HCT116 (cell line): Measurements from ENCODE around the gene BSN. TPM values are rescaled to one million over a fixed set of nuclear protein-coding genes. Genes with fewer than 3 reads are reported as not detected.

Source experiments
- ATAC-seq: fragments of 200-7000 bp; cut with Tn5 transposase; 2 replicates; pipeline ENCODE4 v1.9.1; 2020; ENCODE audit warnings: mild to moderate bottlenecking, moderate library complexity
- BruUV-seq: library from RNA; stranded (reverse); fragments of 400-500 nt; replicated peaks from 2 replicates; lab custom pipeline; 2021; lab: Mats Ljungman, UMichigan
- CTCF ChIA-PET: fragments of 300-600 bp; sonication (Branson Sonifier 250); formaldehyde crosslinking; loops from one replicate; lab custom pipeline; 2021; ENCODE audit warnings: antibody characterized with exemption; lab: Charles Lee
- POLR2A ChIA-PET: fragments of 300-600, 350-600 bp; sonication (Branson Sonifier 250); formaldehyde crosslinking; loops from one replicate; lab custom pipeline; 2021; ENCODE audit warnings: antibody characterized with exemption; lab: Charles Lee
- RAD21 ChIA-PET, 2 experiments: fragments of 300-600 bp; sonication (Branson Sonifier 250); formaldehyde crosslinking; loops; one replicate each; lab custom pipeline; 2023; ENCODE audit warnings: low total read pairs in 2 of 2; ENCODE audit not compliant: uncharacterized antibody in 2 of 2, unreplicated experiment in 2 of 2, low non-redundant PET in 1 of 2; lab: Charles Lee
- DNase-seq: peaks from one replicate; pipeline ENCODE4 v3.0.0-alpha.2; 2010; ENCODE audit warnings: low read depth, low spot score
- H2AFZ ChIP-seq: fragments of 200-600 bp; shearing (Covaris generic), sonication (generic); 2 replicates; pipeline ENCODE4 v1.6.1; 2017; ENCODE audit warnings: low read depth, mixed run types, mixed read lengths, antibody characterized with exemption, low read length; ENCODE audit not compliant: poor library complexity, severe bottlenecking
- H3K27ac ChIP-seq: 2 replicates; pipeline ENCODE4 v1.5.1; 2012; ENCODE audit warnings: low read depth, low read length
- H3K27me3 ChIP-seq: fragments of 200-600 bp; sonication (generic); 2 replicates; pipeline ENCODE4 v1.6.1; 2016; ENCODE audit warnings: mixed run types, low read length, mixed read lengths; ENCODE audit not compliant: insufficient read depth
- H3K36me3 ChIP-seq, 2 experiments: fragments of 200-500 bp in 1 of 2; fragments of 200-600 bp in 1 of 2; sonication (Bioruptor generic) in 1 of 2; sonication (generic) in 1 of 2; 2 replicates each; pipeline versions ENCODE4 v1.5.1 to v1.6.1; 2014 to 2016; ENCODE audit warnings: low read length in 2 of 2, inconsistent platforms in 1 of 2, mixed read lengths in 1 of 2, mixed run types in 1 of 2; ENCODE audit not compliant: insufficient read depth in 2 of 2, control insufficient read depth in 1 of 2
- H3K4me1 ChIP-seq, 2 experiments: fragments of 200-600 bp in 1 of 2; sonication (generic) in 1 of 2; 2 replicates each; pipeline versions ENCODE4 v1.5.1 to v1.6.1; 2012 to 2017; ENCODE audit warnings: low read length in 2 of 2, inconsistent platforms in 1 of 2, mild to moderate bottlenecking in 1 of 2, mixed read lengths in 1 of 2, mixed run types in 1 of 2, moderate library complexity in 1 of 2; ENCODE audit not compliant: insufficient read depth in 2 of 2, control insufficient read depth in 1 of 2
- H3K4me2 ChIP-seq: fragments of 200-600 bp; sonication (generic); 2 replicates; pipeline ENCODE4 v1.6.1; 2017; ENCODE audit warnings: mixed run types, low read length, mixed read lengths
- H3K4me3 ChIP-seq, 2 experiments: fragments of 200-600 bp in 1 of 2; sonication (generic) in 1 of 2; replicated peaks in 1 of 2; 2 replicates each; pipeline ENCODE4 v1.5.1; 2011 to 2016; ENCODE audit warnings: low read length in 2 of 2, control low read depth in 1 of 2, low read depth in 1 of 2, mild to moderate bottlenecking in 1 of 2, mixed read lengths in 1 of 2, mixed run types in 1 of 2
- H3K79me2 ChIP-seq: fragments of 200-600 bp; sonication (generic); 2 replicates; pipeline ENCODE4 v1.6.1; 2017; ENCODE audit warnings: mild to moderate bottlenecking, mixed run types, low read length, moderate library complexity, mixed read lengths; ENCODE audit not compliant: insufficient read depth
- H3K9ac ChIP-seq: fragments of 200-600 bp; sonication (generic); 2 replicates; pipeline ENCODE4 v1.6.1; 2016; ENCODE audit warnings: low read length, mixed read lengths
- H3K9me2 ChIP-seq: fragments of 200-600 bp; sonication (generic), shearing (Covaris generic); 2 replicates; pipeline ENCODE4 v1.6.1; 2017; ENCODE audit warnings: mixed run types, mild to moderate bottlenecking, moderate library complexity; ENCODE audit not compliant: insufficient read depth
- H3K9me3 ChIP-seq, 2 experiments: fragments of 200-500 bp in 1 of 2; fragments of 200-600 bp in 1 of 2; sonication (Bioruptor generic) in 1 of 2; sonication (generic) in 1 of 2; 2 replicates each; pipeline ENCODE4 v1.6.1; 2014 to 2017; ENCODE audit warnings: low read length in 2 of 2, mixed read lengths in 2 of 2, inconsistent platforms in 1 of 2, low read depth in 1 of 2, mild to moderate bottlenecking in 1 of 2, mixed run types in 1 of 2, moderate library complexity in 1 of 2; ENCODE audit not compliant: control insufficient read depth in 1 of 2, insufficient read depth in 1 of 2
- H4K20me1 ChIP-seq: fragments of 200-600 bp; sonication (generic), shearing (Covaris generic); 2 replicates; pipeline ENCODE4 v1.6.1; 2017; ENCODE audit warnings: mixed run types, mild to moderate bottlenecking, moderate library complexity; ENCODE audit not compliant: insufficient read depth
- ATF3 ChIP-seq: IDR thresholded peaks from 2 replicates; pipeline ENCODE4 v1.6.1; 2012
- CEBPB ChIP-seq: IDR thresholded peaks from 2 replicates; pipeline ENCODE4 v1.6.1; 2012; ENCODE audit warnings: low read depth
- CTCF ChIP-seq, 3 experiments: fragments of 200-600 bp in 1 of 3; sonication (generic) in 1 of 3; IDR thresholded peaks in 2 of 3; conservative IDR thresholded peaks in 1 of 3; 2 replicates each; pipeline ENCODE4 v1.5.1; 2012 to 2017; ENCODE audit warnings: low read depth in 2 of 3, low read length in 2 of 3, antibody characterized with exemption in 1 of 3, borderline replicate concordance in 1 of 3, control low read depth in 1 of 3, mild to moderate bottlenecking in 1 of 3, mixed read lengths in 1 of 3, mixed run types in 1 of 3, moderate library complexity in 1 of 3; ENCODE audit not compliant: insufficient read depth in 1 of 3
- EGR1 ChIP-seq: IDR thresholded peaks from 2 replicates; pipeline ENCODE4 v1.6.1; 2012; ENCODE audit warnings: low read depth
- ELF1 ChIP-seq: IDR thresholded peaks from 2 replicates; pipeline ENCODE4 v1.6.1; 2012; ENCODE audit warnings: low read depth, borderline replicate concordance
- EZH2 ChIP-seq: fragments of 200-600 bp; sonication (generic); IDR thresholded peaks from 2 replicates; pipeline ENCODE4 v1.6.1; 2017; ENCODE audit warnings: antibody characterized with exemption, mixed run types
- FOSL1 ChIP-seq: IDR thresholded peaks from 2 replicates; pipeline ENCODE4 v1.6.1; 2012; ENCODE audit warnings: low read depth
- JUND ChIP-seq: IDR thresholded peaks from 2 replicates; pipeline ENCODE4 v1.6.1; 2012
- MAX ChIP-seq: IDR thresholded peaks from 2 replicates; pipeline ENCODE4 v1.6.1; 2012
- POLR2A ChIP-seq: IDR thresholded peaks from 2 replicates; pipeline ENCODE4 v1.7.0; 2011; ENCODE audit warnings: borderline replicate concordance; ENCODE audit not compliant: insufficient read depth, insufficient read length; ENCODE audit errors: extremely low read depth
- RAD21 ChIP-seq: IDR thresholded peaks from 2 replicates; pipeline ENCODE4 v1.6.1; 2012; ENCODE audit warnings: low read depth, mild to moderate bottlenecking
- REST ChIP-seq: IDR thresholded peaks from 2 replicates; pipeline ENCODE4 v1.6.1; 2012; ENCODE audit warnings: low read depth
- SIN3A ChIP-seq: IDR thresholded peaks from 2 replicates; pipeline ENCODE4 v1.6.1; 2012; ENCODE audit warnings: low read depth
- SP1 ChIP-seq: IDR thresholded peaks from 2 replicates; pipeline ENCODE4 v1.6.1; 2012; ENCODE audit warnings: low read depth
- SRF ChIP-seq: IDR thresholded peaks from 2 replicates; pipeline ENCODE4 v1.6.1; 2012; ENCODE audit warnings: low read depth
- TCF7L2 ChIP-seq: IDR thresholded peaks from 2 replicates; pipeline ENCODE4 v1.7.0; 2011; ENCODE audit warnings: borderline replicate concordance, inconsistent platforms; ENCODE audit not compliant: insufficient read depth, insufficient read length; ENCODE audit errors: extremely low read depth
- YY1 ChIP-seq: IDR thresholded peaks from 2 replicates; pipeline ENCODE4 v1.6.1; 2011; ENCODE audit warnings: low read length, low read depth, moderate library complexity, mild to moderate bottlenecking; ENCODE audit not compliant: insufficient replicate concordance; ENCODE audit errors: extremely low read depth
- ZBTB33 ChIP-seq: IDR thresholded peaks from 2 replicates; pipeline ENCODE4 v1.6.1; 2011; ENCODE audit warnings: mild to moderate bottlenecking, low read length, moderate library complexity; ENCODE audit not compliant: insufficient replicate concordance; ENCODE audit errors: extremely low read depth
- ZFX ChIP-seq: fragments of 450-650 bp; IDR thresholded peaks from 2 replicates; pipeline ENCODE4 v1.6.1; 2017
- ZNF274 ChIP-seq: fragments of 200-500 bp; sonication (Bioruptor generic); IDR thresholded peaks from 2 replicates; pipeline ENCODE4 v1.6.1; 2014; ENCODE audit warnings: mild to moderate bottlenecking, low read depth, low read length, inconsistent platforms
- intact Hi-C: fragments of 100-400 bp; cut with micrococcal nuclease; formaldehyde crosslinking; loops from 2 replicates; pipeline ENCODE4 v1.10.0; 2022
- total RNA-seq: library from RNA; stranded (reverse); gene quantifications from one replicate; pipeline ENCODE4 v1.2.1, GENCODE V29; 2021; ENCODE audit not compliant: unreplicated experiment

Gene BSN
- total RNA-seq, 1 experiment from 2014 or later, result 1.5 TPM

- Histone ChIP-seq H3K4me1 (peaks cover 0 to 13% of the 10 kb centered on the region in 2 experiments; a peak in 2 of 4 replicates), H3K4me2 (no peak overlapping the region), H3K9me2 (no peaks in the 10 kb centered on the region), H3K4me3 (no peak overlapping the region), H3K27me3 (no peaks in the 10 kb centered on the region), H3K79me2 (no peaks in the 10 kb centered on the region), H2AFZ (no peak overlapping the region), H3K9me3 (no peaks in the 10 kb centered on the region), H3K36me3 (peaks cover 0 to 3% of the 10 kb centered on the region in 2 experiments; a peak in 2 of 4 replicates), H3K27ac (no peak overlapping the region), H3K9ac (no peak overlapping the region), H4K20me1 (no peaks in the 10 kb centered on the region)
- no peak for DNase-seq
- CTCF ChIA-PET, result no interaction called here
- intact Hi-C loops, result no loop called here
- BruUV-seq, result no TSS peak
- TF ChIP-seq CEBPB, result no peak
- no peak for TF ChIP-seq JUND
- no peak for TF ChIP-seq SP1
- TF ChIP-seq EZH2, result no peak
- TF ChIP-seq SRF, result no peak
- no peak for TF ChIP-seq YY1
- no peak for TF ChIP-seq ZNF274
- no peak for TF ChIP-seq MAX
- no peak for TF ChIP-seq EGR1
- no peak for TF ChIP-seq POLR2A
- TF ChIP-seq FOSL1, result no peak
- no peak for TF ChIP-seq ZBTB33
- no peak for TF ChIP-seq ATF3
- TF ChIP-seq ZFX, result no peak
- no peak for TF ChIP-seq SIN3A
- no peak for TF ChIP-seq ELF1
- no peak for TF ChIP-seq TCF7L2
- TF ChIP-seq CTCF (IDR thresholded peaks at IDR 0.05 in 2 of 3, conservative IDR thresholded peaks at IDR 0.05 in 1 of 3; ENCODE audit: borderline replicate concordance in 1 of 3, insufficient read depth in 1 of 3, low read depth in 2 of 3, low read length in 2 of 3), result no peak
- no peak for TF ChIP-seq REST
- no peak for TF ChIP-seq RAD21
- RAD21 ChIA-PET, result no interaction called here
- POLR2A ChIA-PET, result no interaction called here
- ATAC-seq, result no peak
Measured at GRCh38 chr3:49715611-49716121, 161.4 kb downstream of the BSN start.
